Activated effector memory CD4-positive, alpha-beta T cell treated with Interleukin-2 at 50 U/mL for 16 hours (primary cell): ENCODE results near the gene SEC24B.

Experiments
- DNase-seq: peaks from one replicate; pipeline ENCODE4 v3.0.0-alpha.2; 2020

SEC24B gene

DNA sequence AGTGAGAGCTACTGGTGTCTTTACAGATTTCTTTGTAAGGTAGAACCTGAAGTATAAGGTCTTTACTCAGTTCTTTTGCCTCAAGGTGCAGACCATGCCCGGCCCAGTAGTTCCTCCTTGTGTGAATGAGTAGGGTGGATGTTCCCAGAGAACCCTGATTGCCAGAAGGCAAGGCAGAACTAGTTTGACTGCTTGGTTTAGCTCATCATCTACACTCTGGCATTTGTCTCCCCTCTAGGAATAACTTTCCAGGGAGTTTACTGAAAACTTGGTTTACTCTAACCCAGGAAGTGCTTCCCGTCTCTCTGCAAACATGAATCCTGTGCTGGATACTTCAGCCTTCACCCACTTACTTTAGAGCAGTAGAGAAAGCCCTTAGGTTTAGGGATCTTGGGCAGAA, 155.5 kb downstream of the SEC24B start:
- no peak for DNase-seq

DNA sequence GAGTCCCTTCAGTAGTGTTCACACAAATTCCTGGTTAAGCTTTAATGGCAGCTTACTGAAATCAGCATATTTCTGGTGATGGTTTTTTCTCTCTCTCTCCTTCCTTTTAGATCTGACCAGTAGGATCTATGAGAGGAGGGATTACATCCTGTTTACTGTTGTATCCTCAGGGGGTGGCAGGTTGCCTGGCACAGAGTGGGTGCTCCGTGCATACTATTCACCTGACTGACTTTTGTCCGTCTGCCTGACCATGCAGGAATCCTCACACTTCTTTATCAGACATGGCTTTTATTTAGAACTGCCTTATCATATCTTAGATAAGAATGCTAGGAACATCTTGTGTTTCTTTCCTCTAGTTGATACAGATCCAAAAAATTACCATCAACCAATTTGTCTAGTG, 156.0 kb downstream of the SEC24B start:
- DNase-seq: no peak
